Left lung (tissue), 10 donors: ENCODE data around the gene PLEKHM2. TPM values are rescaled to one million over a fixed set of nuclear protein-coding genes. Genes with fewer than 3 reads are reported as not detected.
"Not testable (repeated sequence)": the region's sequence is repeated elsewhere in the genome, so short reads cannot be mapped to it uniquely, and the experiment has no call there.

Source experiments
- ATAC-seq: fragments of 200-7000 bp; cut with Tn5 transposase; one replicate; pipeline ENCODE4 v1.9.1; 2020; ENCODE audit warnings: moderate library complexity
- DNase-seq, 4 donors: peaks; one replicate each; pipeline ENCODE4 v3.0.0-alpha.2; 2013 to 2020
- H3K27ac ChIP-seq, 2 donors: fragments of 200-600 bp; sonication (generic) in 1 of 2; one replicate each; pipeline versions ENCODE4 v1.5.0 to v1.8.0; 2020 to 2021
- H3K27me3 ChIP-seq, 2 donors: fragments of 200-600 bp; sonication (generic) in 1 of 2; one replicate each; pipeline versions ENCODE4 v1.5.0 to v1.8.0; 2020 to 2021
- H3K36me3 ChIP-seq, 2 donors: fragments of 200-600 bp; sonication (generic) in 1 of 2; one replicate each; pipeline versions ENCODE4 v1.5.0 to v1.8.0; 2020 to 2021
- H3K4me1 ChIP-seq, 2 donors: fragments of 200-600 bp; one replicate each; pipeline ENCODE4 v1.8.0; 2021
- H3K4me3 ChIP-seq, 2 donors: fragments of 200-600 bp; sonication (generic) in 1 of 2; one replicate each; pipeline versions ENCODE4 v1.5.0 to v1.8.0; 2020 to 2021; ENCODE audit warnings: mild to moderate bottlenecking in 1 of 2
- H3K9me3 ChIP-seq, 2 donors: fragments of 200-600 bp; sonication (generic) in 1 of 2; one replicate each; pipeline versions ENCODE4 v1.5.0 to v1.8.0; 2020 to 2021
- CTCF ChIP-seq, 2 donors: fragments of 200-600 bp; sonication (generic) in 1 of 2; IDR thresholded peaks; one replicate each; pipeline versions ENCODE4 v1.5.0 to v1.8.0; 2021; ENCODE audit warnings: antibody characterized with exemption in 2 of 2
- intact Hi-C, 2 donors: fragments of 100-400 bp; cut with DNase I; formaldehyde crosslinking; loops; one replicate each; pipeline versions ENCODE4 v1.11.2 to v1.14.2; 2022
- polyA plus RNA-seq, 6 donors: library from polyadenylated mRNA; unstranded; fragments of 120-200 nt; gene quantifications; one replicate each; pipeline ENCODE4 v1.2.1, GENCODE V29; 2013; ENCODE audit not compliant: insufficient read length in 6 of 6
- total RNA-seq, 2 donors: library from RNA; stranded (reverse); fragmentation: NEBNext Ultra II Directional; extraction: Animal tissue kit (Norgen Biotek cat#: 25700); gene quantifications; one replicate each; pipeline ENCODE4 v1.2.1, GENCODE V29; 2021
- donor health status: DM: no; HTN: yes; CAD: no.
- donor health status: DM: no; HTN: no; CAD: no.

PLEKHM2 gene
- total and polyA plus RNA-seq, 8 donors = 51.5 to 86.8 (median 60.1) TPM

- Histone ChIP-seq H3K27me3 (no peaks in the 10 kb centered on the region), H3K4me1 (peaks cover 0 to 47% of the 10 kb centered on the region in 2 donors), H3K36me3 (peaks cover 0 to 14% of the 10 kb centered on the region in 2 donors), H3K9me3 (no peaks in the 10 kb centered on the region), H3K4me3 (no peak overlapping the region), H3K27ac (peak overlapping the region in 1 of 2 donors; percentile 23)
- intact Hi-C loops = no loop called here
- ATAC-seq (peak; percentile 63), DNase-seq (peak in 1 of 4 donors; percentile 81)
- no peak for TF ChIP-seq CTCF (IDR thresholded peaks at IDR 0.05)
Measured at GRCh38 chr1:15691434-15692032, 7.4 kb downstream of the PLEKHM2 start.

- ATAC-seq (no peak), DNase-seq (no peak)
- H3K4me3 ChIP-seq = no peak overlapping the region
- peaks cover 0 to 14% of the 10 kb centered on the region in 2 donors for H3K36me3 ChIP-seq
- intact Hi-C loops = no loop called here
- no peak for TF ChIP-seq CTCF (IDR thresholded peaks at IDR 0.05)
- no peaks in the 10 kb centered on the region for H3K9me3 ChIP-seq
- peak overlapping the region in 1 of 2 donors; percentile 18 for H3K27ac ChIP-seq
- H3K4me1 ChIP-seq = peaks cover 6 to 47% of the 10 kb centered on the region in 2 donors
- H3K27me3 ChIP-seq = no peaks in the 10 kb centered on the region
Measured at GRCh38 chr1:15692121-15692682, 8.1 kb downstream of the PLEKHM2 start.

GRCh38 chr1:15693371-15693770, 9.3 kb downstream of the PLEKHM2 start:
- Histone ChIP-seq H3K27me3 (no peaks in the 10 kb centered on the region), H3K4me3 (no peak overlapping the region), H3K9me3 (no peaks in the 10 kb centered on the region), H3K4me1 (peaks cover 6 to 48% of the 10 kb centered on the region in 2 donors), H3K36me3 (peaks cover 0 to 14% of the 10 kb centered on the region in 2 donors), H3K27ac (no peak overlapping the region)
- TF ChIP-seq CTCF (IDR thresholded peaks at IDR 0.05) = no peak
- no peak for DNase-seq
- intact Hi-C loops = no loop called here
- ATAC-seq = no peak

GRCh38 chr1:15696956-15697521, 12.9 kb downstream of the PLEKHM2 start:
- TF ChIP-seq CTCF (IDR thresholded peaks at IDR 0.05) = no peak
- H3K9me3 ChIP-seq = no peaks in the 10 kb centered on the region
- H3K4me3 ChIP-seq = no peak overlapping the region
- peaks cover 16 to 56% of the 10 kb centered on the region in 2 donors for H3K4me1 ChIP-seq
- DNase-seq (no peak), ATAC-seq (peak; percentile 59)
- H3K36me3 ChIP-seq = no peaks in the 10 kb centered on the region
- intact Hi-C loops = no loop called here
- H3K27me3 ChIP-seq = no peaks in the 10 kb centered on the region
- peak overlapping the region; percentile 69 to 77 for H3K27ac ChIP-seq

GRCh38 chr1:15698201-15698600, 14.1 kb downstream of the PLEKHM2 start:
- no peak for ATAC-seq
- TF ChIP-seq CTCF (IDR thresholded peaks at IDR 0.05) = no peak
- H3K9me3 ChIP-seq = no peaks in the 10 kb centered on the region
- intact Hi-C loops = no loop called here
- no peak for DNase-seq
- no peak overlapping the region for H3K4me3 ChIP-seq
- H3K4me1 ChIP-seq = peaks cover 22 to 62% of the 10 kb centered on the region in 2 donors
- no peak overlapping the region for H3K27ac ChIP-seq
- no peaks in the 10 kb centered on the region for H3K36me3 ChIP-seq
- H3K27me3 ChIP-seq = no peaks in the 10 kb centered on the region

GRCh38 chr1:15699321-15699720, 15.2 kb downstream of the PLEKHM2 start:
- peaks cover 29 to 72% of the 10 kb centered on the region in 2 donors for H3K4me1 ChIP-seq
- H3K27me3 ChIP-seq, H3K27ac ChIP-seq, intact Hi-C loops, ATAC-seq, H3K9me3 ChIP-seq, H3K36me3 ChIP-seq, DNase-seq, H3K4me3 ChIP-seq: not testable (repeated sequence)
